ENCODE data around the gene EML6.
"Not testable (repeated sequence)": the region's sequence is repeated elsewhere in the genome, so short reads cannot be mapped to it uniquely, and the experiment has no call there.

The EML6 gene

DNA sequence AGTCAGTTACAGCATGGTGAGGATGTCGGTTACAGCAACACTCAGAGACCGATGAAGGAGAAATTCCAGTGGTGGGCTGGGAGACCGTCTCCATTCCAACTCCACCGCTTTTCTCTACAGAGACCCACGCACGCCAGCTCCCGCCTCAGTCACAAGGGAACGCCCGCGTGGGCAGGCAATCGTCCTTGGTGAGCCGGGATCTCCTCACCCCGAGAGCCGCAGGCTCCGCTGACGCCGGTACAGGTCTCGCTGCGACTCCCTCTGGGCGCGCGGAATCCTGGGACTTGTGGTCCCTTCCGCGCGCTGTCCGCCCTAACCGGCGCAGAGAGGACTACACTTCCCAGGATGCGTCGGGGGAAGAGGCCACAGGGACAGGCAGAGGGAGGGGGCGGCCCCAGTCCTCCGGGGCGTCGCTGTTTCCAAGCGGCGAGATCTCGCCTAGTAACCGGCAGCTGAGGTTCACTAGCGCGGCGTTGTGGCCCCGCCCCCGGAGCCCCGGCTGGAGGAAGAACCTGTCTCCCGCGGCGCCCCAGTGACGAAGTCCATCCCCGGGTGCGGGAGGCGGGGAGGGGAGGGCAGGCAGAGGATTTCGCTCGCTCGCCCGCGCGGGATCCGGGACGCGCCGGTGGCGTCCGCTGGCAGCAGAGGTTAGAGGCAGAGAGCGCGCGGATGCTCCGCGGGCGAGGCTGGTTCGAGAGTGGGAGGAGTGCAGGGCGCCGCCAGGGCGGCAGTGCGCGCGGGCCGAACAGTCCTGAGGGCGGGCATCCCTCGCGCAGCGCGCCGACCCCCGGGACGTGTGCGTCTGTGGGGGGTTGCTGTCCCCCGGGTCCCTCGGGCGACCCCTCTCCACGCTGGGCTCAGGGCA, at the start of gene EML6:
Gene EML6 (plus strand): TSS at position 532 of the 865 bp plus-strand sequence. CDS start 1,400 bp downstream, outside the sequence.
- FAIRE-seq (peak; percentile 96), DNase-seq (ENCODE audit: low spot score) (peak; percentile 100)

DNA sequence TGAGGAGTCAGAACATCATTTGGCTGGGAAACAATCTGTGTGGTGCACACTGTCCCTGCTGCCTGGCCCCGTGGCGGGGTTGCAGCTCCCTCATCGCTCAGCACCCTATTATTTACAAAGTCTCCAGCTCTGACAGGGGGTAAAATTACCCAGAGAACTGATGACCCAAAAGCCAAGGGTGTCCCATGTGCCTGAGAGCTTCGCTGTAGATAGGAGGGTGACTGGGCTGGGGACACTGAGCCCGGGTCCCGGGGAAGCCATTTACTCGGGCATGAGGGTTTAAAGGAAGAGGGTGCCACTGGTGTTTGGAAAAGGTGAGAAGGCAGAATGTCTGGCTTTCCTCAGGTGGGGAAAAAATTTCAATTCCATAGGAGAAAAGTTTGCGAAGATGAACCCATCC, 48.2 kb upstream of the EML6 start:
- DNase-seq (ENCODE audit: low spot score), result no peak
- FAIRE-seq, result no peak

DNA sequence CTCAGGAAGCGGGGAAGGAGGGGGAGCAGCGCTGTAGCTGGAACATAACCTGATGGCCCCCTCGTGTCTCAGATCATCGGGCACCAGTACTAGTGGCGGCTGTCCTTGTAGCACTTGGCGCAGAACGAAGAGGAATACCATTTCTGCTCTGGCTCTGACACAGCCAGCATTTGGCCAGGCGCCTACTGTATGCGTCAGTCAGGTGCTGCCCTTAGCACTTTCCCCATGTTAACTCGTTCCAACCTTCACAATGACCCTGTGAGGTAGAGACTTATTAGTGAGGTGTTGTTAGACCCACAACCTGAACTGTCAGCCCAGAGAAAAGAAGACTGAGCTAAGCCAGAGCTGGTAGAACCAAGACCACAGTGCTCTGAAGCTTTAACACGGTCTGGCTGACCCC, 47.7 kb upstream of the EML6 start:
- DNase-seq (ENCODE audit: low spot score) (no peak), FAIRE-seq (no peak)

DNA sequence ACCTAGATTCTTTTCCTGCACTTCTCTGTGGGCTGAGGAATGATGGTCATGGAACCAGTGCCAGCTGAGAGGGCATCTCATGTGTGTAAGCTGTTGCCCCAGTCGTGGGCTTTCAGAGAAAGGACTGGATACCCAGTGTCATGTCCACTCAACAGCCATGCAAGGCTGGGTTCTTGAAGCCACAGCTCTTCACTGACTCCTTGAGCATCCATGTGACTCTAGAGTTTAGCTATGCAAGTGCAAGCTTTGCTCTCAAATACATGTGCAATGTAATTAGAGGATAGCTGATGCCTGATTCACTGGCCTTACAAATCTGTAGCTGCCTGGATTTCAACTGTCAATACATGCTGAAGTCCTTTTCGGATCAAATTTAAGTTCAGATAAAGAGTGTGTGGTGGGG, 46.8 kb upstream of the EML6 start:
- FAIRE-seq (no peak), DNase-seq (ENCODE audit: low spot score) (no peak)

DNA sequence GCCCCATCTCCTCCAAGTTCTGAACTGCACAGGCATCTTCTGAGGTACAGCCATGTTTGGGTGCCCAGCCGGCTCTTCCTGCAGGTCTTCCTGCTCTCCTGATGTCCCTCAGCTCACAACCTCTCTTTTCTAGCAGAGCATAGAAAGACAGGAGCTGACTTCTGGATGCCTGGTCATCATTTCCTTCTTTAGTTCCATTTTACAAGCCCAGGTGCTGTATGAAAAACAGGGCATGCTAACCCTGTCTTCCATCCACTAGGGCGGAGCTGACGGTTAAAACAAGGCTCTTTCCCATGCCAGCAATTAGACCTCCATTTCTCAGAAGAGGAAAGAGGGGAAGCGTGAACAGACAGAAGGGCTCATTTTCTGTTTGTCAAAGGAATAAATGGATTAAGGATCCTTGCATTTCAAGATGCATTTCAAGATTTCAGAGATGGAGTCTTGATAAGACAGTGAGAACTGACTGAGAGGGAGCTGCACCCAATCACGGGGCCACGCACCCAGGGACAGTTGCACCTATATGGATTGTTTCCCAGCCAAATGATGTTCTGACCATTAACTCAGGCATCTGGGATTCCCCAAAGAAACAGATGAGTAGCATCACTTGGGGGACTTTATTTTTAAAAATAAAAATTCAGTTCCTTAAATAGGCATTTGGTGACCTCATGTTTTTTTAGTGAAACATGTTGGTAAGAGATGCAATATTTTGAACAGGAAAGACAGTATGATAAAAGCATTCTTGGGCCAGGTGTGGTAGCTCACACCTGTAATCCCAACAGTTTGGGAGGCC, 45.8 kb upstream of the EML6 start:
- FAIRE-seq, result no peak
- no peak for DNase-seq (ENCODE audit: low spot score)

DNA sequence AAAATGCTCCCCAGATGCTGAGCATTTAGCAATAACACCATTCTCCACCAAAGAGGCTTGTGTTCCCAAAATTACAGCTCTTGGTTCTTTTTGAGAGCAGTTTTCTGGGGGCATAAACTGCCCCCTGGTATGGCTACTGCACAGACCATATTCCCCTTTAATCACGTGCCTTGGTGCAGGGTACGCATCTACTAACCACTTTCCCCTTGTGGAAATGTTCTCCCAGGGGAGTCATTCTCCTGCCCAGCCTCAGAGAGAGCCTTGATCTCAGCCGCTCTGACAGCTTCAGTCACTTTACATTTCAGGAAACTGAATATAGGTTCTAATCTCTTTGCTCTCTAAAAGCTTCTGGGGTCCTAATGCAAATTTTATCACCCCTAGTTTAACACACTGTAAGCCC, 44.7 kb upstream of the EML6 start:
- DNase-seq (ENCODE audit: low spot score) (no peak), FAIRE-seq (no peak)

DNA sequence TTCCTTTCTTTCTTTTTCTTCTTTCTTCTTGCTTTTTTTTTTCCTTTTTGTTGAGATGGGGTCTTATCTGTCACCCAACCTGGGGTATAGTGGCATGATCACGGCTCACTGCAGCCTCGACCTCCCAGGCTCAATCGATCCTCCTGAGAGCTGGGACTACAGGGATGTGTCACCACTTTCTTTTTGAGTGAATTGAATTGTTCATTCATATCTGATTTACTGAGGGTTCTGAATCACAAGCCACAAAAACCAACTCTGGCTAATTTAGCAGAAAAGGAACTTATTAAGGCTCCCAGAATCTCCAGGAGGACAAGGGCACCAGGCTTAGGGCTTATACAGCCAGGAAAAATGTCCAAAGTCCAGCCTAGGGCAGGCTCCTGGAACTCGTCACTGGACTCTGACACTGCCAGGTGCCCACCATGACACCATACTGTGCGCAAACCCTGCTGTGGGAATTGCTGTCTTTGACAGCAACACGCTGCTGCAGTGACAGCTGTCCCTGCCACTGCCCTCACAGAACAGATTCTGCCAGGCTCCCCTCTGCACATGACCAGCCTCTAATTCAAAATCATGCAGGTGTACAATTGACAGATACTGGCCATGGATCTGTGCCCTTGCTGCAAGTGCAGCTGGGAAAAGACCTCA, 42.9 kb upstream of the EML6 start:
- FAIRE-seq, result peak; percentile 61
- DNase-seq (ENCODE audit: low spot score), result no peak

DNA sequence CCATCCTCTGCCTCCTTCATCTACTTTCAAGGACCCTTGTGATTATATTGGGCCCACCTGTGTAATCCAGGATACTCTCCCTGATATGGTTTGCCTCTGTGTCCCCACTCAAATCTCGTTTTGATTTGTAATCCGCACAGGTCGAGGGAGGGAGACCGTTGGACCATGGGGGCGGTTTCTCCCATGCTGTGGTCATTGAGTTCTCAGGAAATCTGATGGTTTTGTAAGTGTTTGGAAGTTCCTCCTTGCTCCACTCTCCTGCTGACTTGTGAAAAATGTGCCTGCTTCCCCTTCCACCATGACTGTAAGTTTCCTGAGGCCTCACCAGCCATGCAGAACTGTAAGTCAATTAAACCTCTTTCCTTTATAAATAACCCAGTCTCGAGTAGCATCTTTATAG, 42.0 kb upstream of the EML6 start:
- no peak for FAIRE-seq

DNA sequence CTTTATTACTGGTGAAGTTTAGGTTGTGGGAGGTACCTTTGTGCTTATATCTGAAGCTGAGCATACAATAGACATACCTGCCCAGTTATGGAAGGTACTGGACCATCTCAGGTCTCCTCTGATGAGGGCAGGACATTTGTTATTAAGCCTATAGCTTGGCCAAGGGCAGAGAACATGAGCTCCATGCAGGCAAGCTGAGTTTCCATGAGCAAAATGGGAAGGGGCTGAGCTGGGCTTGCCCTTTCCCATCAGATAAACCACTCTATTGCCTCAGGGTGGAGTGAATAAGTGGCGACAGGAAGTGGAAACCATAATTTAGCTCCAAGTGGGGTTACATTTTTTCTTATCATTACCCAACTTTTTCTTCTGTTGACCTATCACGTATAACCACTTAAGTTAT, 39.9 kb upstream of the EML6 start:
- no peak for FAIRE-seq

More for the DNA sequence above, 42.0 kb upstream of the EML6 start:
- no peak for DNase-seq (ENCODE audit: low spot score)

DNA sequence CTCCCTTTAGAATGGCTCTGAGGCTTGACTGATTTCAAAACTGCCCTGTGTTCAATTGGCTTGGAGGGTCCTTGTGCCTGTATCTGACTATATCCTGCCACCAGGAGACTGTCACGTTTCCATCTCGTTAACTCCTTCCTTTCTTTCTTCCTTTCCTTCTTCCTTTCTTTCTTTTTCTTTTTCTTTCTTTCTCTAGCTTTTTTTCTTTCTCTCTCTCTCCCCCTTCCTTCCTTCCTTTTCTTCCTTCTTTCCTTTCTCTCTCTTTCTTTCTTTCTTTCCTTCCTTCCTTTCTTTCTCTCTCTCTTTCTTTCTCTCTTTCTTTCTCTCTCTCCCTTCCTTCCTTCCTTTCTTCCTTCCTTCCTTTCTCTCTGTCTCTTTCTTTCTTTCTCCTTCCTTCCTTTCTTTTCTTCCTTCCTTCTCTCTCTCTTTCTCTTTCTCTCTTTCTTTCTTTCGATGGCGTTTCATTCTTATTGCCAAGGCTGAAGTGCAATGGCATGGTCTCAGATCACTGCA, 38.1 kb upstream of the EML6 start:
- FAIRE-seq, result no peak
- no peak for DNase-seq (ENCODE audit: low spot score)

More for the DNA sequence above, 39.9 kb upstream of the EML6 start:
- DNase-seq (ENCODE audit: low spot score), result no peak

DNA sequence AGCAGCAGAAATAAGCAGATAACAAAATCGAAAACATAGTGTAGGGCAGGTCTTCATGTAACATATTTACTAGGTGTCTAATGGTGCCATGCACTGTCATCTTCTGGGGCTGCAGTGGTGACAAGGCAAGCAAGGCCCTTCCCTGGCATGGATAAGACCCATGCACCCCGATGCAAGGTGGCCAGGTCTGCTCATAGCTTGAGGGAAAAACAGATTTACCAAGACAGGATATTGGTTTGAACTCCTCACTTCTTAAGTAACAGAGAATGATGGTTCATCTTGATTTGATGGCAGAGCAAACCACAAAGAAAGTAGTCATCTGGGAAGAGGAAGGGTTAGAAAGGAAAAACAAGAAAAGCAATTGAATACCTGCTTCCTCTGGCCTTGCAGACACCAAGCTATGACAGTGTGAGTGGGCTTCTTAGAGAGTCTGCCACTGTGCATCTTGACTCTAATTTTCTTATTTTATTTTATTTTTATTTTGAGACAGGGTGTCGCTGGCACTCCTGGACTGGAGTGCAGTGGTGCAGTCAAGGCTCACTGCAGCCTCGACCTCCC, 35.8 kb upstream of the EML6 start:
- DNase-seq (ENCODE audit: low spot score), result no peak
- FAIRE-seq, result no peak

DNA sequence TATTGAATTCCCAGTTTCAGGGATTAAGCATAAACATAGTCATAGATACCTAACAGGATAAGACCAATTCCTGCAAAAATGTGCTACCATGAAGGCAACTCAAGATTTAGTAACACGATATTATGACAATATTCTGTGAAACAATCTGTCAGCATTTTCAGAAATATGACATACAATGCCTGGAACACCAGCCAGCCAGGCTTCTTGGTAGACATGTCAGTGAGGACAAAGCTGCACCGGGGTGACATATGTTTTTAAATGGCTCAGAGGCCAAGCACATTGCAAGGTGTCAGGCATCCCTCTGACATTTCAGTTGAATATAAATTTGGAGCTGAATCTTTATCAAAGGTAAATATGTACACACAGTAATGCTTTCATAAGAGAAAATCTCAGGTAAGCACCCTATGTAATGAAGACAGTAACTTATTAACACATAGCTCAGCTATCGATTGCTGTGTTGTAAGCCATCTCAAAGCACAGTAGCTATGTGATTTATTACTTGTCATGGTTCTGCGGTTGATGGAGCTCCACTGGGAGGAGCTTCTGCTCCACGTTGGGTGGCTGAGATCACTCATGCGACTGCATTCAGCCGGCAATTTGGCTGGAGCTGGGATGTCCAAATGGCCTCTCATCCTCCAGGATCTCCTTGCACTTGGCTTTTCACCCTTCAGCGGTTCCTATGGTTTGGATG, 31.9 kb upstream of the EML6 start:
- no peak for FAIRE-seq
- DNase-seq (ENCODE audit: low spot score), result peak; percentile 21

DNA sequence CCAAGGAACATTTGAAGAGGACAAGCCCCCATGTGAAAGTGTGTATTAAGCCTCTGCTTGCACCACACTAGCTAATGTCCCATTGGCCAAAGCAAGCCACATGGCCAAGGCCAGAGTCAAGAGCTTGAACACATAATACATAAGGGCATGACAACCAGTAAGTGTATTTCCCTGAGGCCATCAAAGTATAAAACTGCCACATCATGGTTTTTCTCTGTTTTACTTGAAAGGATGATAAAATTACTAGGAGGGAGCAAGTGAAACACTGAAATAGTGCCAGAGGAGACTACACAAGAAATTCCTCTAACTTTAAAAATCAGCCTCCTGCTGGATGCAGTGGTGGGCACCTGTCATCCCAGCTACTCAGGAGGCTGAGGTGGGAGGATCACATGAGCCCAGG, 30.9 kb upstream of the EML6 start:
- FAIRE-seq (no peak), DNase-seq (ENCODE audit: low spot score) (no peak)

DNA sequence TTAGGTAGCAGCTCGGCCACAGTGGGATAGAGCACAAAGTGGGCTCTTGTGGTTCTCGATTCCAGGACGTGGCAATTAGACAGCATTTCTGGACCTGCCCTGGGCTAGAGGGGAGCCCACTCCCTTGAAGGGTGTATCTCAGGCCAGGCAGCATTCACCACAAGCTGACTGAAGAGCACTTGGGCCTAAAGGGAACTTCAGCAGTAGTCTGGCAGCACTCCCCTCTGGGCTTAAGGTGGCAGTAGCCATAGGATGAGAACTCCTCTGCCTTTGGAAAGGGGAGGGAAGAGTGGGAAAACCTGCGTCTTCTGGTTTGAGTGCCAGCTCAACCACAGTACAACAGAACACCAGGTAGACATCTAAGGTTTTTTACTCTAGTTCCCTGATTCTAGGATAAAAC, 28.1 kb upstream of the EML6 start:
- FAIRE-seq, result no peak

DNA sequence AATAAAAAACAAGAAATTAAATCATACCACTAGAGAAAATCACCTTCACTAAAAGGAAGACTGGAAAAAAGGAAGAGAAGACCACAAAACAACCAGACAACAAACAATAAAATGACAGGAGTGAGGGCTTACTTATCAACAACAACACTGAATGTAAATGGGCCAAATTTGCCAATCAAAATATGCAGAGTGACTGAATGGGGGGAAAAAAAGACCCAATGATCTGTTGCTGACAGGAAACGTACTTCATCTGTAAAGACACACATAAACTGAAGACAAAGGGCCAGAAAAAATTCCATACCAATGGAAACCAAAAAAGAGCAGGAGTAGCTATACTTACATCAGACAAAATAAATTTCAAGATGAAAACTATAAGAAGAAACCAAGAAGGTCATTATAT, 25.5 kb upstream of the EML6 start:
- no peak for DNase-seq (ENCODE audit: low spot score)
- no peak for FAIRE-seq

More for the DNA sequence above, 28.1 kb upstream of the EML6 start:
- no peak for DNase-seq (ENCODE audit: low spot score)

DNA sequence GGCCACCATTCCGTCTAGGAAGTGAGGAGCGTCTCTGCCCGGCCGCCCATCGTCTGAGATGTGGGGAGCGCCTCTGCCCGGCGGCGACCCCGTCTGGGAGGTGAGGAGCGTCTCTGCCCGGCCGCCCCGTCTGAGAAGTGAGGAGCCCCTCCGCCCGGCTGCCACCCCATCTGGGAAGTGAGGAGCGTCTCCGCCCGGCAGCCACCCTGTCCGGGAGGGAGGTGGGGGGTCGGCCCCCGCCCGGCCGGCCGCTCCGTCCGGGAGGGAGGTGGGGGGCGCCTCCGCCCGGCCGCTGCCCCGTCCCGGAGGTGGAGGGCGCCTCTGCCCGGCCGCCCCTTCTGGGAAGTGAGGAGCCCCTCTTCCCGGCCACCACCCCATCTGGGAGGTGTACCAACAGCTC, 24.5 kb upstream of the EML6 start:
- FAIRE-seq; DNase-seq (ENCODE audit: low spot score): not testable (repeated sequence)

DNA sequence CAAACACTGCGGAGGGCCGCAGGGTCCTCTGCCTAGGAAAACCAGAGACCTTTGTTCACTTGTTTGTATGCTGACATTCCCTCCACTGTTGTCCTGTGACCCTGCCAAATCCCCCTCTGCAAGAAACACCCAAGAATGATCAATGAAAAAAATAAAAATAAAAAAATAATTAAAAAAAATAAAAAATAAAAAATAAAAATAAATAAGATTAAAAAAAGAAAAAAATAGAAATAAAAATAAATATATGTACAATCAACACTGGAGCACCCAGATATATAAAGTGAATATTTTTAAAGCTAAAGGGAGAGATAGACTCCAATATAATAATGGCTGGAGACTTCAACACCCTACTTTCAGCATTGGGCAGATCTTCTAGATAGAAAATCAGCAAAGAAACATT, 23.8 kb upstream of the EML6 start:
- no peak for DNase-seq (ENCODE audit: low spot score)
- FAIRE-seq, result no peak

DNA sequence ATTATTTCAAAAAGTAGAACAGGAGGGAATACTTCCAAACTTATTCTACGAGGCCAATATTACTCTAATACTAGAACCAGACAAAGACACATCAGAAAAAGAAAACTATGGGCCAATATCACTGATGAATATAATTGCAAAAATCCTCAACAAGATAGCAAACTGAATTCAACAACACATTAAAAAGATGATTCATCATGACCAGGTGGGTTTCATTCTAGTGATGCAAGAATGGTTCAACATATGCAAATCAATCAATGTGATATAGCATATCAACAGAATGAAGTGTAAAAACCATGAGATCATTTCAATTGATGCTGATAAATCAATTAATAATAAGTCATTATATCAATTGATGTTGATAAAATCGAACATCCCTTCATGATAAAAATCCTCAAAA, 22.4 kb upstream of the EML6 start:
- FAIRE-seq (no peak), DNase-seq (ENCODE audit: low spot score) (no peak)

DNA sequence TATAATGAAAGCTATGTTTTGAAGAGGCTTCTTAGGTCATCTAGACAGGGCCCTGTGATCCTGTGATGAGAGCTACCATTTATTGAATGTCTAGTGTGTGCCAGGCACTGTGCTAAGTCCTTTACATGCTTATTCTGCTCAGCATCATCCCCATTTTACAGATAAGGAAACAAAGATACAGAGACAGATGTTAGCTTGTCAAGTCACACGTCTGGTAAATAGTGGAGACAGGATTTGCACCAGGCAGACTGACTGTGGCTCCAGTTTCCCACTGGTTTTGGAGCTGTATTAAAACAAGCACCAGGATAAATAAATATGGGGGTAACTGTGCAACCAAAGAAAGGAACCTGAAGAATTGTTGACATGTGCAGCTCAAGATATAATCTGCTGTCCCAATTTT, 19.2 kb upstream of the EML6 start:
- FAIRE-seq, result no peak
- DNase-seq (ENCODE audit: low spot score), result no peak

DNA sequence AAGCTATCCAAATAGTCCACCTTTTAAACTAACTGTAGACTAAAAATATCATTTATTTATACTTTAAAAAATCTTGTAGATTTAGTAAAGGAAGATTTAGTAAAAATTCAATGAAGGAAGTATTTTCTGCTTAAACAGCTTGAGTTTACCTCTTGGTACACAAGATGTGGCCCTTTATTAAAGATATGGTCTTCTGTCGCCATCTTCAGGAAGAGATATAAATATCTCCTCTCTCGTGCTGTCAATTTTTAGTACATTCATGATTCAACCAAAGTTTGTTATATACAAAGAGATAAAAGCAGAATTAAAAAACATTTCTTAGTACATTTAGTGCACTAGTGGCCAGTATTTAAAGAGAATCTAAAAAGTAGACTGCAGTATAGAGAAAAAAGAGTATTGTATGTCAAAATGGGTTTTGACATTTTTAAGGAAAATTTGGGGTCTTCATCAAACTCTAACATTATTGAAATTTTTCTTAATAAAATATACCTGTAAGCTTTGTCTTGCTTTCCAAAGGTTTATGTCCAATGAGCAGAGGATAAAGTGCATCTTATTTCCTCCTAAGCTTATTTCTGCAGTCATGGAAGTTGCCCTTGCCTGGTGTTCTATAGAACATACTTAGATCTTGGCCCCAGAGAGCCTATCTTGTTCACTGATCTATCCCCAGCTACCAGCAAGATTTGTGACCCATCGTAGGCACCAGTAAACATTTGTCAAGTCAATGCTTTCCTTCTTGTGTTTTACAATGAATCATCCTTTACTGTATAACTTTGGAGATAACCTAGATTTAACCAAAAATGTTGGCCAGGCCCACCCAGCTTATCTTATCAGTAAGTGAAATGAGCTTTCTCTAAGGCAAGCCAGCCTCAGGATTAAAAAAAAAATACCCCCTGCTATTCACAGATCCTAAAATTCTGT, 18.5 kb upstream of the EML6 start:
- no peak for FAIRE-seq
- no peak for DNase-seq (ENCODE audit: low spot score)

All from urothelium cell line (cell line).